Ovary (tissue), 3 donors: ENCODE data around the gene TMEM121.

Experiments
- EP300 ChIP-seq: sonication (generic); formaldehyde crosslinking; IDR thresholded peaks from one replicate; pipeline ENCODE4 v1.6.1; 2017; ENCODE audit warnings: antibody characterized with exemption
- POLR2A ChIP-seq: fragments of 450-650 bp; IDR thresholded peaks from one replicate; pipeline ENCODE4 v1.6.1; 2017; ENCODE audit warnings: antibody characterized with exemption, mild to moderate bottlenecking, moderate library complexity
- TF ChIP-seq, protein P1 (sequence below), 3 donors: fragments of 450-650 bp in 2 of 3; fragments of 200-600 bp in 1 of 3; IDR thresholded peaks; one replicate each; pipeline versions ENCODE4 v1.5.1 to v1.8.0; 2016 to 2022; ENCODE audit warnings: antibody characterized with exemption in 3 of 3, mild to moderate bottlenecking in 1 of 3
- donor health status: DM: no; HTN: no; CAD: no.

DNA sequence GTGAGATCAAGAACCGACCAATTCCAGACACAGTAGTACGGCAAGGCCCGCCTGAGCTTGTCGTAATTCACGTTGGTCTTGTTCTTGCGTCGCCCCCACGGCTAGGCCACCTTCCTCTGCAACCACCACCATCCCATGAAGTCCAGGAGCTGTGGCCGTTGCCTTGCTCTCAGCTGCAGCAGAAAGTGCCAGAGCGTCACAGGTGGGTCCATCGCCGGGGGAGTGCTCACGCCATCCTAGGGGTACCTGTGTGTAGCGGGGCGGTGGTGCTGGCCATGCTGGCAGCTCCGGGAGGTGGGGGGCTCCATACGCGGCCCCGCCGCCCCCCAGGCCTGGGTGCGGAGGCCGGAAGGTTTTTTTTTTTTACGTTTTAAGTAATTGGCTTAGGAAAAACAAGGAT, 23.1 kb downstream of the TMEM121 start:
- TF ChIP-seq EP300 = no peak
- TF ChIP-seq, protein P1, sequence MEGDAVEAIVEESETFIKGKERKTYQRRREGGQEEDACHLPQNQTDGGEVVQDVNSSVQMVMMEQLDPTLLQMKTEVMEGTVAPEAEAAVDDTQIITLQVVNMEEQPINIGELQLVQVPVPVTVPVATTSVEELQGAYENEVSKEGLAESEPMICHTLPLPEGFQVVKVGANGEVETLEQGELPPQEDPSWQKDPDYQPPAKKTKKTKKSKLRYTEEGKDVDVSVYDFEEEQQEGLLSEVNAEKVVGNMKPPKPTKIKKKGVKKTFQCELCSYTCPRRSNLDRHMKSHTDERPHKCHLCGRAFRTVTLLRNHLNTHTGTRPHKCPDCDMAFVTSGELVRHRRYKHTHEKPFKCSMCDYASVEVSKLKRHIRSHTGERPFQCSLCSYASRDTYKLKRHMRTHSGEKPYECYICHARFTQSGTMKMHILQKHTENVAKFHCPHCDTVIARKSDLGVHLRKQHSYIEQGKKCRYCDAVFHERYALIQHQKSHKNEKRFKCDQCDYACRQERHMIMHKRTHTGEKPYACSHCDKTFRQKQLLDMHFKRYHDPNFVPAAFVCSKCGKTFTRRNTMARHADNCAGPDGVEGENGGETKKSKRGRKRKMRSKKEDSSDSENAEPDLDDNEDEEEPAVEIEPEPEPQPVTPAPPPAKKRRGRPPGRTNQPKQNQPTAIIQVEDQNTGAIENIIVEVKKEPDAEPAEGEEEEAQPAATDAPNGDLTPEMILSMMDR (IDR thresholded peaks at IDR 0.05) = no peak
- no peak for TF ChIP-seq POLR2A
